ENCODE measurements around the gene GNS. TPM values are rescaled to one million over a fixed set of nuclear protein-coding genes. Genes with fewer than 3 reads are reported as not detected.

Gene GNS
- total and polyA plus RNA-seq, 7 experiments from 2014 or later: 24.4 to 62.8 (median 36.0) TPM

GRCh38 chr12:64678248-64678647 lies 81.0 kb downstream of the GNS start:
- Mint-ChIP-seq H3K4me3 (peak overlapping the region; percentile 33 to 85 (median 66)), H3K36me3 (peaks cover 0 to 38% (median 9%) of the 10 kb centered on the region in 5 donors), H3K9me3 (peaks cover 0 to 4% (median 0%) of the 10 kb centered on the region in 11 donors), H3K27me3 (no peaks in the 10 kb centered on the region), H3K27ac (peak overlapping the region; percentile 78 to 100 (median 97)), H3K4me1 (peaks cover 63 to 99% (median 92%) of the 10 kb centered on the region in 7 donors)
- peak overlapping the region; percentile 76 for H3K27ac ChIP-seq (ENCODE audit: low read depth, low read length)
- intact Hi-C loops (cut with micrococcal nuclease): loop anchor here in 1 of 2 donors (2.0 kb wide), 2 partner anchors 17 to 67 kb away; partner anchors contain the start of gene RASSF3
- no peaks in the 10 kb centered on the region for H3K27me3 ChIP-seq (ENCODE audit: control insufficient read depth in 2 of 2, insufficient read depth in 2 of 2, low read length in 2 of 2)
- peak overlapping the region; percentile 15 for H3K4me3 ChIP-seq (ENCODE audit: low read length)
- DNase-seq: no peak
- peaks cover 93 to 97% of the 10 kb centered on the region in 2 donors for H3K4me1 ChIP-seq (ENCODE audit: control insufficient read depth in 2 of 2, insufficient read depth in 2 of 2, low read length in 2 of 2)
- no peaks in the 10 kb centered on the region for H3K9me3 ChIP-seq (ENCODE audit: control insufficient read depth in 2 of 3, low read length in 3 of 3)
- no peak for ATAC-seq
- ChIA-PET CTCF (interaction anchor here (0.8 to 2.7 kb wide), 8 partner anchors 8 to 129 kb away, joined by 3 to 12 read pairs (median 6); partner anchors contain the start of gene RASSF3), POLR2A (interaction anchor here (0.7 to 35.2 kb wide), 8 partner anchors 2 to 109 kb away, joined by 3 to 900 read pairs (median 4); partner anchors contain the start of gene RASSF3)
- no peaks in the 10 kb centered on the region for H3K36me3 ChIP-seq (ENCODE audit: control insufficient read depth in 2 of 3, insufficient read depth in 3 of 3, low read length in 3 of 3)

- Histone ChIP-seq H3K36me3 (ENCODE audit: control insufficient read depth in 2 of 3, insufficient read depth in 3 of 3, low read length in 3 of 3) (no peaks in the 10 kb centered on the region), H3K27ac (ENCODE audit: low read depth, low read length) (peak overlapping the region; percentile 76), H3K4me1 (ENCODE audit: control insufficient read depth in 2 of 2, insufficient read depth in 2 of 2, low read length in 2 of 2) (peaks cover 93 to 97% of the 10 kb centered on the region in 2 donors), H3K27me3 (ENCODE audit: control insufficient read depth in 2 of 2, insufficient read depth in 2 of 2, low read length in 2 of 2) (no peaks in the 10 kb centered on the region), H3K4me3 (ENCODE audit: low read length) (no peak overlapping the region), H3K9me3 (ENCODE audit: control insufficient read depth in 2 of 3, low read length in 3 of 3) (no peaks in the 10 kb centered on the region)
- Mint-ChIP-seq H3K4me1 (peaks cover 60 to 96% (median 88%) of the 10 kb centered on the region in 7 donors), H3K27ac (peak overlapping the region; percentile 76 to 100 (median 97)), H3K27me3 (no peaks in the 10 kb centered on the region), H3K4me3 (peak overlapping the region; percentile 58 to 85 (median 70)), H3K36me3 (peaks cover 0 to 33% (median 5%) of the 10 kb centered on the region in 5 donors), H3K9me3 (peaks cover 0 to 4% (median 0%) of the 10 kb centered on the region in 11 donors)
- ATAC-seq (no peak), DNase-seq (peak in 3 of 9 donors; percentile 39 to 48 (median 40))
- ChIA-PET CTCF (interaction anchor here (1.2 to 2.7 kb wide), 2 partner anchors 14 to 67 kb away, joined by 3 to 12 read pairs; no protein-coding TSS in a partner anchor), POLR2A (interaction anchor here (21.7 to 35.2 kb wide), 3 partner anchors 0 to 63 kb away, joined by 751 to 900 read pairs (median 751); partner anchors contain the start of gene RASSF3)
- intact Hi-C loops (cut with micrococcal nuclease): no loop called here
These were observed 83.4 kb downstream of the GNS start for GRCh38 chr12:64675795-64676194.

- Mint-ChIP-seq H3K9me3 (peaks cover 0 to 4% (median 0%) of the 10 kb centered on the region in 11 donors), H3K4me1 (peaks cover 64 to 96% (median 87%) of the 10 kb centered on the region in 7 donors), H3K4me3 (peak overlapping the region; percentile 56 to 92 (median 81)), H3K27me3 (no peaks in the 10 kb centered on the region), H3K27ac (peak overlapping the region; percentile 94 to 100 (median 97)), H3K36me3 (peaks cover 0 to 31% (median 5%) of the 10 kb centered on the region in 5 donors)
- Histone ChIP-seq H3K36me3 (ENCODE audit: control insufficient read depth in 2 of 3, insufficient read depth in 3 of 3, low read length in 3 of 3) (no peaks in the 10 kb centered on the region), H3K27ac (ENCODE audit: low read depth, low read length) (peak overlapping the region; percentile 76), H3K27me3 (ENCODE audit: control insufficient read depth in 2 of 2, insufficient read depth in 2 of 2, low read length in 2 of 2) (no peaks in the 10 kb centered on the region), H3K4me3 (ENCODE audit: low read length) (peak overlapping the region; percentile 52), H3K9me3 (ENCODE audit: control insufficient read depth in 2 of 3, low read length in 3 of 3) (no peaks in the 10 kb centered on the region), H3K4me1 (ENCODE audit: control insufficient read depth in 2 of 2, insufficient read depth in 2 of 2, low read length in 2 of 2) (peaks cover 87 to 94% of the 10 kb centered on the region in 2 donors)
- DNase-seq (peak in 8 of 9 donors; percentile 29 to 94 (median 92)), ATAC-seq (peak; percentile 84)
- ChIA-PET POLR2A (interaction anchor here (0.8 to 35.2 kb wide), 7 partner anchors 9 to 90 kb away, joined by 3 to 900 read pairs (median 5); partner anchors contain the start of gene RASSF3), CTCF (interaction anchor here (0.7 to 1.3 kb wide), 5 partner anchors 20 to 125 kb away, joined by 3 to 6 read pairs (median 4); no protein-coding TSS in a partner anchor)
- intact Hi-C loops (cut with micrococcal nuclease): loop anchor here (1.0 to 5.0 kb wide), 4 partner anchors 9 to 1628 kb away; partner anchors contain the start of gene HELB (in 1 of the 2)
These were observed 84.8 kb downstream of the GNS start for GRCh38 chr12:64674367-64674922.

- peak overlapping the region; percentile 64 to 92 (median 85) for H3K4me3 Mint-ChIP-seq
- intact Hi-C loops (cut with micrococcal nuclease): loop anchor here (1.0 to 5.0 kb wide), 4 partner anchors 8 to 1629 kb away; partner anchors contain the start of gene HELB (in 1 of the 2)
- Histone ChIP-seq H3K4me3 (ENCODE audit: low read length) (peak overlapping the region; percentile 52), H3K9me3 (ENCODE audit: control insufficient read depth in 2 of 3, low read length in 3 of 3) (no peaks in the 10 kb centered on the region), H3K36me3 (ENCODE audit: control insufficient read depth in 2 of 3, insufficient read depth in 3 of 3, low read length in 3 of 3) (no peaks in the 10 kb centered on the region), H3K27ac (ENCODE audit: low read depth, low read length) (peak overlapping the region; percentile 76), H3K4me1 (ENCODE audit: control insufficient read depth in 2 of 2, insufficient read depth in 2 of 2, low read length in 2 of 2) (peaks cover 84 to 90% of the 10 kb centered on the region in 2 donors), H3K27me3 (ENCODE audit: control insufficient read depth in 2 of 2, insufficient read depth in 2 of 2, low read length in 2 of 2) (no peaks in the 10 kb centered on the region)
- ATAC-seq: no peak
- H3K27ac Mint-ChIP-seq: peak overlapping the region; percentile 94 to 100 (median 97)
- ChIA-PET POLR2A (interaction anchor here (0.8 to 35.2 kb wide), 7 partner anchors 12 to 124 kb away, joined by 3 to 900 read pairs (median 5); partner anchors contain the start of gene RASSF3), CTCF (interaction anchor here (0.7 to 1.3 kb wide), 6 partner anchors 12 to 124 kb away, joined by 3 to 6 read pairs (median 4); no protein-coding TSS in a partner anchor)
- peaks cover 0 to 35% (median 5%) of the 10 kb centered on the region in 5 donors for H3K36me3 Mint-ChIP-seq
- H3K9me3 Mint-ChIP-seq: peaks cover 0 to 4% (median 0%) of the 10 kb centered on the region in 11 donors
- H3K27me3 Mint-ChIP-seq: no peaks in the 10 kb centered on the region
- peak in 1 of 9 donors; percentile 42 for DNase-seq
- H3K4me1 Mint-ChIP-seq: peaks cover 64 to 96% (median 87%) of the 10 kb centered on the region in 7 donors
These were observed 85.6 kb downstream of the GNS start for GRCh38 chr12:64673490-64674169.

GRCh38 chr12:64672925-64673409 lies 86.2 kb downstream of the GNS start:
- peak overlapping the region; percentile 76 for H3K27ac ChIP-seq (ENCODE audit: low read depth, low read length)
- Mint-ChIP-seq H3K36me3 (peaks cover 0 to 36% (median 7%) of the 10 kb centered on the region in 5 donors), H3K27ac (peak overlapping the region; percentile 94 to 100 (median 97)), H3K4me3 (peak overlapping the region; percentile 64 to 91 (median 84)), H3K27me3 (no peaks in the 10 kb centered on the region), H3K9me3 (peaks cover 0 to 4% (median 0%) of the 10 kb centered on the region in 11 donors), H3K4me1 (peaks cover 67 to 96% (median 85%) of the 10 kb centered on the region in 7 donors)
- H3K9me3 ChIP-seq (ENCODE audit: control insufficient read depth in 2 of 3, low read length in 3 of 3): no peaks in the 10 kb centered on the region
- peak overlapping the region; percentile 52 for H3K4me3 ChIP-seq (ENCODE audit: low read length)
- ChIA-PET POLR2A (interaction anchor here (0.8 to 35.2 kb wide), 4 partner anchors 14 to 124 kb away, joined by 3 to 900 read pairs (median 377); partner anchors contain the start of gene RASSF3), CTCF (interaction anchor here (0.8 to 1.0 kb wide), 2 partner anchors 11 to 25 kb away, joined by 3 to 4 read pairs; no protein-coding TSS in a partner anchor)
- no peaks in the 10 kb centered on the region for H3K27me3 ChIP-seq (ENCODE audit: control insufficient read depth in 2 of 2, insufficient read depth in 2 of 2, low read length in 2 of 2)
- intact Hi-C loops (cut with micrococcal nuclease): loop anchor here in 1 of 2 donors (5.0 kb wide), 1 partner anchor 1629 kb away; the partner anchor contains the start of gene HELB
- peaks cover 83 to 90% of the 10 kb centered on the region in 2 donors for H3K4me1 ChIP-seq (ENCODE audit: control insufficient read depth in 2 of 2, insufficient read depth in 2 of 2, low read length in 2 of 2)
- ATAC-seq (no peak), DNase-seq (peak in 7 of 9 donors; percentile 42 to 56 (median 51))
- no peaks in the 10 kb centered on the region for H3K36me3 ChIP-seq (ENCODE audit: control insufficient read depth in 2 of 3, insufficient read depth in 3 of 3, low read length in 3 of 3)
